ENCODE measurements around the gene FAM120AOS. TPM values are rescaled to one million over a fixed set of nuclear protein-coding genes. Genes with fewer than 3 reads are reported as not detected.

Gene FAM120AOS
- 10 to 100 TPM; 45.6 to 50.3 TPM for total RNA-seq
- polyA plus RNA-seq (2013, experiment 1 of 2), result 37.7 TPM
- 40.6 TPM for polyA plus RNA-seq (2013, experiment 2 of 2)
- total RNA-seq, result 46.7 to 118 (median 80.4) reads per million in 172 experiments

DNA sequence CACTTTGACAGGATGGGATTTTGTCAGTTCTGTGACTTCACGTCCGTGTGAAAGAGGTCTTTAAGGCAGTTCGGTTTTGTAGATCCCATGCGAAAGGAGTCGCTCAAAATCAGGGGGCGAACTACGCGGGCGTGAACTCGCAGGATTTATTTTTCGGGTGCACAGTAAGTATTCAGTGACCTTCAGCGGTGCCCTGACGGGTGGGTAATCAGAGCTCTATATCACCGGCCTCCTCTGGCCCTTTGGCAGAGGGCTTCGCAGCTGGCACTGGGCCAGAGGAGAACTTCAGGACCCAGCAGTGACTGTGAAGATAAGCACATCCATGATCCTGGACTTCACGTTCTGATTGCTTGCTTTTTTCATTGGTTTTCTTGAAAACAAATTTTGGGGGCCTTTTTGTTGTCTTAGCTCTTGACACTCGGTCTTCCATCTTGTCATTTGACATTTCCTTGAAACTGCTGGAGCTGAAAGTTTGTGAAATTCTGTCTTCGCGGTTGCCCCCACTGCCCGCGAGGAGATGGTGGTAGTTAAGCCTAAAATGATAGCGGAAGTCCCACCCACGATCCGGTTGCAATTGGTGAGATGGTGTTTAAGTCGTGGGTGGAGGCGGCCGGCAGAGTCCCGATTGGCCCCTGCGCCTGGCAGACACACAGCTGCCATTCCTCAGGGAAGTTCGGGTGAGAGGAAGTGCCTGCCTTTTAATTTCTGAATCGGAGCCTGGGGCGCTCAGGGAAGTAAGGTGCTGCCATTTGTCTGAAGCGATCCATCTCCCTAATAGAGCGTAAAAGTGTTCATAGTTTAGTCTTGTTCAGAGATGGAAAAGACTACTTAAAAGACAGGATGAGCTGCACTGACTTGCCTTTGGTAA lies at the start of gene FAM120AOS:
Gene FAM120AOS, minus strand, starts transcription at position 535 of the 868 bp plus-strand sequence. CDS start 872 bp downstream, outside the sequence.
- CTCF ChIA-PET, result interaction anchor here (1.3 to 2.5 kb wide), 3 partner anchors 11 to 113 kb away, joined by 4 to 13 read pairs (median 7); no protein-coding TSS in a partner anchor
- DNase-seq (peak; percentile 65 to 93 (median 76)), ATAC-seq (ENCODE audit: poor library complexity) (peak; percentile 71)
- TF ChIP-seq, protein P1, sequence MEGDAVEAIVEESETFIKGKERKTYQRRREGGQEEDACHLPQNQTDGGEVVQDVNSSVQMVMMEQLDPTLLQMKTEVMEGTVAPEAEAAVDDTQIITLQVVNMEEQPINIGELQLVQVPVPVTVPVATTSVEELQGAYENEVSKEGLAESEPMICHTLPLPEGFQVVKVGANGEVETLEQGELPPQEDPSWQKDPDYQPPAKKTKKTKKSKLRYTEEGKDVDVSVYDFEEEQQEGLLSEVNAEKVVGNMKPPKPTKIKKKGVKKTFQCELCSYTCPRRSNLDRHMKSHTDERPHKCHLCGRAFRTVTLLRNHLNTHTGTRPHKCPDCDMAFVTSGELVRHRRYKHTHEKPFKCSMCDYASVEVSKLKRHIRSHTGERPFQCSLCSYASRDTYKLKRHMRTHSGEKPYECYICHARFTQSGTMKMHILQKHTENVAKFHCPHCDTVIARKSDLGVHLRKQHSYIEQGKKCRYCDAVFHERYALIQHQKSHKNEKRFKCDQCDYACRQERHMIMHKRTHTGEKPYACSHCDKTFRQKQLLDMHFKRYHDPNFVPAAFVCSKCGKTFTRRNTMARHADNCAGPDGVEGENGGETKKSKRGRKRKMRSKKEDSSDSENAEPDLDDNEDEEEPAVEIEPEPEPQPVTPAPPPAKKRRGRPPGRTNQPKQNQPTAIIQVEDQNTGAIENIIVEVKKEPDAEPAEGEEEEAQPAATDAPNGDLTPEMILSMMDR (IDR thresholded peaks at IDR 0.05), result no peak
- Histone ChIP-seq H3K4me1 (ENCODE audit: insufficient read depth, low read length) (peaks cover 29% of the 10 kb centered on the region), H3K36me3 (ENCODE audit: insufficient read depth, low read length) (peaks cover 13% of the 10 kb centered on the region), H3K27ac (ENCODE audit: low read depth in 1 of 2, low read length in 2 of 2) (peak within 1 kb of the TSS; percentile 67 to 81), H3K9me3 (ENCODE audit: control insufficient read depth in 1 of 2, insufficient read depth in 1 of 2, low read length in 2 of 2) (no peaks in the 10 kb centered on the region), H3K4me3 (ENCODE audit: low read length) (peak within 1 kb of the TSS; percentile 90), H3K27me3 (ENCODE audit: control insufficient read depth in 1 of 2, insufficient read depth in 2 of 2, low read length in 2 of 2) (no peaks in the 10 kb centered on the region)
- intact Hi-C loops (cut with DNase I, micrococcal nuclease), result loop anchor here (2.0 to 10.0 kb wide), 8 partner anchors 49 to 1338 kb away; partner anchors contain the start of genes CARD19 (in 1 of the 2), IARS1 (in 1 of the 2), NINJ1 (in 1 of the 2) and SPTLC1 (in 1 of the 2)
- Mint-ChIP-seq H3K36me3 (ENCODE audit: low read depth) (peaks cover 29% of the 10 kb centered on the region), H3K4me1 (ENCODE audit: low read depth) (peaks cover 64% of the 10 kb centered on the region), H3K4me3 (peak within 1 kb of the TSS; percentile 98), H3K27me3 (no peaks in the 10 kb centered on the region), H3K27ac (peak within 1 kb of the TSS; percentile 94), H3K9me3 (no peaks in the 10 kb centered on the region)
- POLR2A ChIA-PET, result interaction anchor here (0.7 to 4.3 kb wide), 10 partner anchors 10 to 783 kb away, joined by 3 to 31 read pairs (median 4); no protein-coding TSS in a partner anchor

DNA sequence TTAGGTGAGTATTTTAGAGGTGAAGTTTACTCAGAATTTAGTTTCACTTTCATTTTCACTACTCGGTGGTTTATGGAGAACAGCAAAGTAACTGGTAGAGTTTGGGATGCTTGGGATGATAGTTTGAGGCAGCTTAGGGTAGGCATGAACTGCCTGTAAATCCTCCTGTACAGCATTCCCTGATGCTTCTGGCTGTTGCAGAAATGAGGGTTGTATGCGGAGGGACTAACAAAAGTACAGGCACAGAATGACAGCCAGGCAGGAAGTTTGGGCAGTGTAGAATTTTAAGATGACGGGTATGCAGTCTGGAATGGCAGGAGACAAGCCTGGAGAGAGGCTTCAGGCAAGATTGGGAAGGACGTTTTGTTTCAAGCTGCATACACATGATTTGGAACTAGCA lies 48.0 kb upstream of the FAM120AOS start:
- H3K4me1 Mint-ChIP-seq (ENCODE audit: low read depth), result peaks cover 65% of the 10 kb centered on the region
- ChIA-PET CTCF (interaction anchor here (0.5 to 1.3 kb wide), 2 partner anchors 65 to 1378 kb away, joined by 3 to 4 read pairs; no protein-coding TSS in a partner anchor), POLR2A (no interaction called here)
- no peaks in the 10 kb centered on the region for H3K9me3 Mint-ChIP-seq
- Histone ChIP-seq H3K36me3 (ENCODE audit: insufficient read depth, low read length) (peaks cover 40% of the 10 kb centered on the region), H3K27me3 (ENCODE audit: control insufficient read depth in 1 of 2, insufficient read depth in 2 of 2, low read length in 2 of 2) (no peaks in the 10 kb centered on the region), H3K9me3 (ENCODE audit: control insufficient read depth in 1 of 2, insufficient read depth in 1 of 2, low read length in 2 of 2) (no peaks in the 10 kb centered on the region), H3K4me3 (ENCODE audit: low read length) (peak overlapping the region; percentile 56), H3K27ac (ENCODE audit: low read depth in 1 of 2, low read length in 2 of 2) (peak overlapping the region in 1 of 2 donors; percentile 61), H3K4me1 (ENCODE audit: insufficient read depth, low read length) (peaks cover 27% of the 10 kb centered on the region)
- peak overlapping the region; percentile 85 for H3K27ac Mint-ChIP-seq
- TF ChIP-seq, protein P1 (IDR thresholded peaks at IDR 0.05), result no peak
- peaks cover 84% of the 10 kb centered on the region for H3K36me3 Mint-ChIP-seq (ENCODE audit: low read depth)
- ATAC-seq (ENCODE audit: poor library complexity) (peak; percentile 55), DNase-seq (peak in 3 of 14 experiments; percentile 26 to 60 (median 36))
- intact Hi-C loops (cut with DNase I, micrococcal nuclease), result loop anchor here (5.0 kb wide), 1 partner anchor 49 kb away; the partner anchor contains the start of genes FAM120A (in 2 of the 2) and FAM120AOS (in 2 of the 2)
- peak overlapping the region; percentile 87 for H3K4me3 Mint-ChIP-seq
- no peaks in the 10 kb centered on the region for H3K27me3 Mint-ChIP-seq

DNA sequence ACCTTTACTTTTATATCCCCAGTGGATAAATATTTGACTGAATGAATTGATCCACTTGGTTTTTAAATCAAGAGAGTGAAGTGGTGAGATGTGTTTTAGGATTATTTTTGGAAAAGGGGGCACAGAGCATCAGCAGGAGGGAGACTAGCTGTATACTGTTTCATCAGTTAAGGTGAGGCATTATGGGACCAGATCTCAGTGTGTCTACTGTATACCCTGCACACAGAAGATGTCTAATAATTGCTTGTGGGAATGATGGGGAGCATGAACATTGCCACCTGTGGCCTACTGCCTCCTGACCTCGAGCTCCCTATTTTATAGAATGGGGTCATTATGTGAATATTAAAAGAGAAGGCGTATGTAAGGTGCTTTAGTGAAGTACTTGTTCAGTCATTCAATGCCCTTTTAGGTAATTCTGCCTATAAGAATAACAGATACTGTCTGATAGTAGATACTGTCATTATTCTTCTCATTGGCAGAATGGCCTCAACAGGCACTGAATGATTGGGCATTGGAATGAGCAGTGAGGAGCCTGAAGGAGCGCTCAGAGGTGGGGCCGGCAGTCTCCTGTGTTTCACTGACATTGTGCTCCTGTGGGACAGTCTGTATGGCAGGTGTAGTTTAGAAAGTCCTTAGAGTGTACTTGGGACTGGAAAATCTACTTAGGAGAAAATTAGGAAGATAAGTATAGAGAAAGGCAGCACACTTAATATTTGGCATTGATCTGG lies 47.4 kb upstream of the FAM120AOS start:
- intact Hi-C loops (cut with DNase I, micrococcal nuclease), result loop anchor here (5.0 kb wide), 1 partner anchor 48 kb away; the partner anchor contains the start of genes FAM120A (in 2 of the 2) and FAM120AOS (in 2 of the 2)
- TF ChIP-seq, protein P1 (IDR thresholded peaks at IDR 0.05), result no peak
- H3K36me3 Mint-ChIP-seq (ENCODE audit: low read depth), result peaks cover 86% of the 10 kb centered on the region
- Histone ChIP-seq H3K27ac (ENCODE audit: low read depth in 1 of 2, low read length in 2 of 2) (peak overlapping the region in 1 of 2 donors; percentile 61), H3K4me3 (ENCODE audit: low read length) (peak overlapping the region; percentile 56), H3K36me3 (ENCODE audit: insufficient read depth, low read length) (peaks cover 45% of the 10 kb centered on the region), H3K9me3 (ENCODE audit: control insufficient read depth in 1 of 2, insufficient read depth in 1 of 2, low read length in 2 of 2) (no peaks in the 10 kb centered on the region), H3K27me3 (ENCODE audit: control insufficient read depth in 1 of 2, insufficient read depth in 2 of 2, low read length in 2 of 2) (no peaks in the 10 kb centered on the region), H3K4me1 (ENCODE audit: insufficient read depth, low read length) (peaks cover 27% of the 10 kb centered on the region)
- ATAC-seq (ENCODE audit: poor library complexity) (no peak), DNase-seq (peak in 1 of 14 experiments; percentile 8)
- H3K27me3 Mint-ChIP-seq, result no peaks in the 10 kb centered on the region
- ChIA-PET POLR2A (no interaction called here), CTCF (interaction anchor here (0.5 to 1.3 kb wide), 2 partner anchors 65 to 1377 kb away, joined by 3 to 4 read pairs; no protein-coding TSS in a partner anchor)
- peak overlapping the region; percentile 87 for H3K4me3 Mint-ChIP-seq
- peaks cover 63% of the 10 kb centered on the region for H3K4me1 Mint-ChIP-seq (ENCODE audit: low read depth)
- H3K9me3 Mint-ChIP-seq, result no peaks in the 10 kb centered on the region
- H3K27ac Mint-ChIP-seq, result peak overlapping the region; percentile 85
